ENCODE data around the gene LAMA2.

Gene LAMA2

DNA sequence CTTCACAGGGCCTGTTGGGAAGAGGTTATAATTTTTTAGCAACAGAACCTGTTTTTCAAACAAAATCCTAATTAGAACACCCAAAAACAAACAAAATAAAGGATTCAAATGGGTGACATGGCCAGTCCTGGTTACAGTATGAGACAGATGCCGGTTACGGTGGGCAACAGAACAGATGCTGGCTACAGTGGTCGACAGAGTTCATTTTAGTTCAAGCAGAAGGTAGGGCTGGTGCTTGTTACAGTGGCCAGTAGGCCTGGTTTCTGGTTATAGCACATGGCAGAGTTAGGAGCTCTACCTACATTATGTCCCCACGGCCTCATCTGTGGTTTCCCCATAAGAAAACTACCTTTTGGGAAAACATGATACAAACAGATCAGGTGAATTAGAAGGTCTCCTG is 327.7 kb downstream of the LAMA2 start:
- DNase-seq (ENCODE audit: low read depth) = no peak

- DNase-seq (ENCODE audit: low read depth) = no peak
Observed at GRCh38 chr6:129211626-129212025, 328.7 kb downstream of the LAMA2 start.

- DNase-seq (ENCODE audit: low read depth) = no peak
Observed at GRCh38 chr6:129212081-129212480, 329.1 kb downstream of the LAMA2 start.

DNA sequence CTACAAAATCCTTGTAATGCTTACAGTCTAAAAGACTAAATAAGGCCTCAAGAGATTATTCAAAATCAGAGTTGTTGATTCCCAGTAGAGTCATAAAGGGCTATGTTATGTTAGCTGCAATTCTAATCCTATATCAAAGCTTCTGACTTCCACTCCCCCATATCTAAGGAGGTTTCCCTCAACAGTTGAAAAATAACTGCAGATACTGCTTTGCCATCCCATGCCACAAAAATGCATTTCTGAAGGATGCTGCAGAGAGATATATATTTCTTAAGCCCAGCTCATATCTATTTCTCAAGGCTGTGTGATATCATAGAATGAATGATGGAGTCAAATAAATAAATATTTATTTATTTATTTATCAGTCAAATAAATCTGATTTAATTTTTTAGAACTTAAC is 332.3 kb downstream of the LAMA2 start:
- DNase-seq (ENCODE audit: low read depth) = no peak

- DNase-seq (ENCODE audit: low read depth) = no peak
Observed at GRCh38 chr6:129215916-129216520, 333.1 kb downstream of the LAMA2 start.

GRCh38 chr6:129217701-129218100 is 334.8 kb downstream of the LAMA2 start:
- no peak for DNase-seq (ENCODE audit: low read depth)

GRCh38 chr6:129233458-129234134 is 350.7 kb downstream of the LAMA2 start:
- DNase-seq (ENCODE audit: low read depth) = no peak

GRCh38 chr6:129235167-129236000 is 352.4 kb downstream of the LAMA2 start:
- DNase-seq (ENCODE audit: low read depth) = peak; percentile 2

DNA sequence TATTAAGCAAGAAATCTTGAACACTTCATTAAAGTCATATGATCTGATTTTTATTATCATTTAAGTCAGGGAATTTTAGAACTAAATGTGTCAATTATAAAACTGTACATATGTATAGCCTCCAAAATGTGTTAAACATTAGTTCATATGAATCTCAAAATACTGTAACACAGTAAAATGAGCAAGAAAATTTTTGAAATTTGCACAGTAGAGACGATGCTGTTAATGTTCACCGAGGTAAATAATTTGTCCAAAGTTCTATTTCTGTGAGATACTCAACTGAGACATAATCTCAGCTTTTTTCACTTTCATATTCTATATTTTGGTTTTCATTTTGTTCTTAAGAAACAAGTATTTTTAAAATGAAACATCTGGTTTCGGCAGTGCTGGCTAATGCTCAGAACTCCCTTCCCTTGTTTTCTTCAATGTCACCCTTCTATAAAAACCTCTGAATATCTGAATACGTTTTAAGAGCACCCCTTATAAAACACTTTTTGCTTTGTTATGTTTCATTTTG is 353.1 kb downstream of the LAMA2 start:
- no peak for DNase-seq (ENCODE audit: low read depth)

- no peak for DNase-seq (ENCODE audit: low read depth)
Observed at GRCh38 chr6:129238991-129239390, 356.1 kb downstream of the LAMA2 start.

DNA sequence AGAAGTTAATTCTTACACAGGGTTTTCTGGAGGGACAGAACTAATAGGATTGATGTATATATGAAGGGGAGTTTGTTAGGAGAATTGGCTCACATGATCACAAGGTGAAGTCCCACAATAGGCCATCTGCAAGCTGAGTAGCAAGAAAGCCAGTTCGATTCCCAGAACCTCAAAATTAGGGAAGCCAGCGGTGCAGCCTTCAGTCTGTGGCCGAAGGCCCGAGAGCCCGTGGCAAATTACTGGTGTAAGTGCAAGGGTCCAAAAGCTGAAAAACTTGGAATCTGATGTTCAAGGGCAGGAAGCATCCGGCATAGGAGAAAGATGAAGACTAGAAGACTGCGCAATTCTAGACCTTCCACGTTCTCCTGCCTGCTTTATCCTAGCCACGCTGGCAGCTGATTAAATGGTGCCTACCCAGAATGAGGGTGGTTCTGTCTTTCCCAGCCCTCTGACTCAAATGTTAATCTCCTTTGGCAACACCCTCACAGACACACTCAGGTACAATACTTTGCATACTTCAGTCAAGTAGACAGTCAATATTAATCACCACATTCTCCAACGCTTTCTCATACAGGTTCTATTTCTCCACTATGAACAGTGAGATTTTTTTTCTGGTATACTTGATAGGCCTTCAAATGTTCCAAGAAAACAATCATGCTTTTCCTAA is 357.0 kb downstream of the LAMA2 start:
- no peak for DNase-seq (ENCODE audit: low read depth)

DNA sequence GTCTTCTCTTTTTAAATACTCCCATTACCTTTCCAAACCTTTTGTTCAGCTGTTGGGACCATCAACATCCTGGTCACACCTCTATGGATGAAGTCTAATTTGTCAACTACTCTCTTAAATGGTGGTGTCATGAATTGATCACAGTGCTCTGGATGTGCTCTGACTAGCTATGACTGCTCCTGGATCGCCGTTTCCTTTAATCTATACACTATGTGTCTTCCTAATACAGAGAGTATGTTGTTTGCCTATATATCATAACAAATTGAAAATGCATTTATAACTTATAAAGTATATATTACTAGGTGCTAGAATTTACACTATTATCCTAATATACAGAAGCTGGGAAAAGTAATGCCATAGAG is 357.5 kb downstream of the LAMA2 start:
- DNase-seq (ENCODE audit: low read depth) = no peak

- no peak for DNase-seq (ENCODE audit: low read depth)
Observed at GRCh38 chr6:129242546-129242945, 359.6 kb downstream of the LAMA2 start.

GRCh38 chr6:129243377-129243776 is 360.4 kb downstream of the LAMA2 start:
- no peak for DNase-seq (ENCODE audit: low read depth)

GRCh38 chr6:129248946-129249345 is 366.0 kb downstream of the LAMA2 start:
- no peak for DNase-seq (ENCODE audit: low read depth)

DNA sequence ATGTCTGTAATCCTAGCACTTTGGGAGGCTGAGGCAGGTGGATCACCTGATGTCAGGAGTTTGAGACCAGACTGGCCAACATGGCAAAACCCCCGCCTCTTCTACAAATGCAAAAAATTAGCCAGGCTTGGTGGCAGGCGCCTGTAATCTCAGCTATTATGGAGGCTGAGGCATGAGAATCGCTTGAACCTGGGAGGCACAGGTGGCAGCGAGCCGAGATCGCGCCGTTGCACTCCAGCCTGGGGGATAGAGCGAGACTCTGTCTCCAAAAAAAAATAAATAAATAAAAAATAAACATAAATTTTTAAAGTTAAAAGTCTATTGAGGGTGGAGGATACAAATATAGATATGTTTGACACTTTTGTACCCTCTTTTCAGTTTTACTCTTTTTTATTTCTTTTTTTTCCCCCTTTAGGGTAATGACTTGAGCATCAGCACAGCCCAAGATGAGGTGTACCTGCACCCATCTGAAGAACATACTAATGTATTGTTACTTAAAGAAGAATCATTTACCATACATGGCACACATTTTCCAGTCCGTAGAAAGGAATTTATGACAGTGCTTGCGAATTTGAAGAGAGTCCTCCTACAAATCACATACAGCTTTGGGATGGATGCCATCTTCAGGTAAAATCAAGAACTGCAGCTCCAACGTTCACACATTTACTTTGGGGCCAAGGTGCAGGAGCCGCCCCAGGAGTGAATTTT is 368.9 kb downstream of the LAMA2 start:
- DNase-seq (ENCODE audit: low read depth) = peak; percentile 43

DNA sequence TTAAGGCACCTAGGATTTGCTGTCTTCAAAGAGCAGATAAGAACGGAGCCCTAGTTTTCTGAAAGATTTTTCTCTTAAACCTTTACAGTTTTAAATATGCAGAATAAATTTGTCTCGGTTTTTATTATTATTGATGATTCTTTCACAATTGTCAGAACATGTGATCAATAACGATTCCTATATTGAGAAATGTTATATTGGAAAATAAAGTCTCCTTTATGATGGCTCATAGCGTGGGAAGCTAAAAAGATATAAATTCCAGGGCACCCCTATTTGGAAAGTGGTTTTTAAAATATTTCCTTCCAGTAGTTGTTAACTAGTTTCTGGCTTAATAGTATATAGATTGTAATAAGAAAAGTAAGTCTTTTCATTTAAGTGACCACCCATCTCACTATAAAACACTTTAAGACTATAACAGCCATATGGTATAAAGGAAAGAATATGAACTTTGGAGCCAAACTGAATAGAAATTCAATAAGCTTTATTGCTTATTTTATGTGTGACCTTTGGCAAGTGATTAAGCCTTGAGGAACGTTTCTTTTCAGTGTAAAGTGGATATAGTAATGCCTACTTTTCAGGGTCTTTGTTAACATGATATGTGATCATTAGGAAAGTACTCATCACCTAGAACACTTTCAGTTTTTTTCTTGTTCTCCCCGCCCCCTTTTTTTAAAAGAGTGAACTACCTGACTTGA is 369.6 kb downstream of the LAMA2 start:
- DNase-seq (ENCODE audit: low read depth) = no peak

DNA sequence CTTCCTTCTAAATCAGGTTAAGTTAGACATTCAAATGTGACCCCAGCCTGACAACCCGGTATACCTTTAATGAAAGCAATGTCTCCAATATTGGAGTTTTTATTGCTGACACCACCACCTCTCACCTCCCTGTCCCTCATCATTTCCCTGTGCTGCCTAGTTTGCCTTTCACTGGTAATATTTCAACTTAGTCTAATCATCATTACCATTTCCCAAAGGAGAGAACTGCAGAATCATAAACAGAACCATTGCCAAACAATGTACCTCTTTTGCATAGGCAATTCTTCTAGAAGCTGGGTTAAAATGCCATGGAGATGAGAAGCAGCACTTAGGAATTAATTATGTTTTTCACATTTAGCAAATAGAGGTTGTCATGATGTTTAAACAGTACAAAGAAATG is 370.3 kb downstream of the LAMA2 start:
- no peak for DNase-seq (ENCODE audit: low read depth)

DNA sequence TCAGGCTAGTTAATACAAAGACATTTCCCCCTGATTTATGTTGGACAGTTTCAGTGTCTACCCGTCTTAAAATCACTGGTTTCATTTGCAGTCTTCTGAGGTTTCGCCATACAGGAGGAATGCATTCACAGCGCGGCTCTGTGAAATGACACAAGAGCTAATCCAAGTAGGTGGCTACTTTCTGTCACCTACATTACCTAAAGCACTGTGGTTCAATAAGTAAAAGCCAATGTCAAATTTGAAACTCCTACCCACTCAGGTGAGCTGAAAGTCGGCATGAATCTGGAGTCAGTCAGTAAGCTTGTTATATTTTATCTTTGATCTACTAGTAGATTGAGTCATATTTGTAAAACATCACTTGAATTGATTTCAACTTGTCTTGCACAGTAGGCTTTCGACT is 370.8 kb downstream of the LAMA2 start:
- no peak for DNase-seq (ENCODE audit: low read depth)

- DNase-seq (ENCODE audit: low read depth) = no peak
Observed at GRCh38 chr6:129257196-129257595, 374.3 kb downstream of the LAMA2 start.

- no peak for DNase-seq (ENCODE audit: low read depth)
Observed at GRCh38 chr6:129262661-129263060, 379.7 kb downstream of the LAMA2 start.
